Heart left ventricle (tissue), 13 donors: ENCODE results near the gene RAPGEF5.

ENCODE experiments used
- CTCF ChIP-seq, 12 donors: fragments of 200-600 bp; sonication (generic) in 4 of 12; IDR thresholded peaks; one replicate each; pipeline versions ENCODE4 v1.5.0 to v1.8.0; 2018 to 2022; ENCODE audit warnings: antibody characterized with exemption in 12 of 12, mild to moderate bottlenecking in 5 of 12
- POLR2A ChIP-seq, 2 donors: fragments of 450-650 bp; IDR thresholded peaks; one replicate each; pipeline ENCODE4 v1.6.1; 2017; ENCODE audit warnings: antibody characterized with exemption in 2 of 2, mild to moderate bottlenecking in 2 of 2, moderate library complexity in 2 of 2
- donor health status: ischemic (EF 13 %, LVEDD 7.1; RV severe dilation, severe dysfunction).
- donor health status: DM: no; HTN: yes; CAD: no.
- donor health status: DM: no; HTN: no; CAD: no.
- donor health status: ischemic (EF 25% LVEDD 6.9; RV normal size, moderate dysfunction).
- donor health status: ischemic (EF 25% LVEDD 5.7; RV mildly dilated, moderate dysfunction).
- donor health status: ischemic (EF 35%, LVEDD 5.7; RV mildly dilated, moderate dysfunction).
- donor health status: nonischemic (EF 11% LVEDD 7.7; RV severe dilation, severe dysfunction).
- donor health status: DM: yes; HTN: yes; CAD: no.
- donor health status: PGD.
- donor health status: ischemic (EF 29% LVEDD 5.4; RV normal size, mild dysfunction).
- donor health status: nonischemic (EF 23%, LVEDD 6.1; RV moderate dilation, normal function).

- TF ChIP-seq POLR2A (IDR thresholded peaks at IDR 0.05) (no peak), CTCF (IDR thresholded peaks at IDR 0.05) (no peak)
These were observed 213.5 kb downstream of the RAPGEF5 start for GRCh38 chr7:22143491-22143890.
